Measurements from ENCODE around the gene L3MBTL1.

L3MBTL1 gene

DNA sequence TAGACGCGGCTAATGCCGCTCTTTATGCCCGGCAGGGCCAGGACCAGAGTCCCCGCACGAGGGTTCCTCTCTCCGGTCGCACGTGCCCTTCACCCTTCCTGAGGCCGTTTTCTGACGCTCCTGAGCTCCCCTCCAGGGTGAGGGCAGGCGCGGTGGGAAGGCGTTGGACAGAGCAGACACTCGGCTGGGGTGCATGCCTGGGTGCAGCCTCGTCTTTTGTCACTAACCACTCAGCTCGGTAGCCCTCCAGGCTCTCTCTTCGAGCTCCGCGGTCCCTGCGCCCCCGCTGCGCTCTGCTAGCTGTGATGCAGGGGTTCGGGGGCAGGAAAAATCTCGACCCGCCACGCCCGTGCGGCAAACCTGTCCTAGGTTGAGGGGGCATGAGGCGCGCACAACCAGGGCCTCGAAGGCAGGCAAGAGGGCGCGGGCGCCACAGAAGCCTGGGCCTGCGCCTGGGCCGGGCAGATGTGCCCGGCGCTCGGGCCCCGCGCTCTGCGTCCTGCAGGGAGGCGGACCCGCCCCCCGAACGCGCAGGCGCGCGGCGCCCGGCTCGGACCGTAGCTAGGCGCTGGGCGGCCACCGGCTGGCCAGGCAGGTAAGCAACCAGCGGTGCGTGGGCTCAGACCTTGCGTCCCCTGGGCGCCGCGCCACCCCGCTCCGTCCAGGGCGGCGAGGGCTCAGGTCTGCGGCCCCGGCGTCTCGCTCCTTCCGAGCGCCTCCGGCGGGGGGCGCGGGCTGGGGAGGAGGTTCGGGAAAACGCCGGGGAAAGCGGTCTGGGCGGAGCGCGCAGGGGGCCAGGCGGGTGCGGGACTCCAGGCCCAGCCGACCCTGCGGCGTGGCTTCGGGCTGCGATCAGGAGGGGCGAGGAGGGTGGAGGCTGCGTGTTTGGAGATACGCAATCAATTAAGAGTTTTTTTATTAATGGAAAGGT, at the start of gene L3MBTL1:
TSS of gene L3MBTL1 (plus strand) at position 548 of the 931 bp plus-strand sequence. CDS start 5,807 bp downstream, outside the sequence.
- DNase-seq (ENCODE audit: extremely low read depth in 1 of 2, low read depth in 1 of 2): no peak

DNA sequence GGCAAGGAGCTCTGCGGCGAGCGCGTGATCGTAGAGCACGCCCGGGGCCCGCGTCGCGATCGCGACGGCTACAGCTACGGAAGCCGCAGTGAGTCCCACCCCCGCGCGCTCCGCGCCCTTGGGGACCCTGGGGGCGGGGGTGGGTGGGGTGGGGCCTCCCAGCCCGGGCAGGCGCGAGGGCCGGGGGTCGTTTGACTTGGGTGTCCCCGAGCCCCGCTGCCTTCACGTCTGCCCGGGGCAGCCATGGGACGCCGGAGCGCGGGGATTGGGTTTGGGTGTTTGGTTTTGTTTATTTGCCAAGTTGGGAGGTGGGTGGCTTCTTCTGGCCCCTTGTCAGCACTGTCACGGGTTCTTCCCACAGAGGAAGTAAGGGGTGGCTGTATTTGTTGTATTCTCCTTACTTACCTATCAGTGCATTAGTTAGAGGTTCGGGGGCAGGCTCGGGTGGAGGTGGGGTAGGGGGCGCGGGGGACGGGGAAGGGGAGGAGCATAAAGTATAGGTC, 49.0 kb upstream of the L3MBTL1 start:
- DNase-seq (ENCODE audit: extremely low read depth in 1 of 2, low read depth in 1 of 2): no peak

DNA sequence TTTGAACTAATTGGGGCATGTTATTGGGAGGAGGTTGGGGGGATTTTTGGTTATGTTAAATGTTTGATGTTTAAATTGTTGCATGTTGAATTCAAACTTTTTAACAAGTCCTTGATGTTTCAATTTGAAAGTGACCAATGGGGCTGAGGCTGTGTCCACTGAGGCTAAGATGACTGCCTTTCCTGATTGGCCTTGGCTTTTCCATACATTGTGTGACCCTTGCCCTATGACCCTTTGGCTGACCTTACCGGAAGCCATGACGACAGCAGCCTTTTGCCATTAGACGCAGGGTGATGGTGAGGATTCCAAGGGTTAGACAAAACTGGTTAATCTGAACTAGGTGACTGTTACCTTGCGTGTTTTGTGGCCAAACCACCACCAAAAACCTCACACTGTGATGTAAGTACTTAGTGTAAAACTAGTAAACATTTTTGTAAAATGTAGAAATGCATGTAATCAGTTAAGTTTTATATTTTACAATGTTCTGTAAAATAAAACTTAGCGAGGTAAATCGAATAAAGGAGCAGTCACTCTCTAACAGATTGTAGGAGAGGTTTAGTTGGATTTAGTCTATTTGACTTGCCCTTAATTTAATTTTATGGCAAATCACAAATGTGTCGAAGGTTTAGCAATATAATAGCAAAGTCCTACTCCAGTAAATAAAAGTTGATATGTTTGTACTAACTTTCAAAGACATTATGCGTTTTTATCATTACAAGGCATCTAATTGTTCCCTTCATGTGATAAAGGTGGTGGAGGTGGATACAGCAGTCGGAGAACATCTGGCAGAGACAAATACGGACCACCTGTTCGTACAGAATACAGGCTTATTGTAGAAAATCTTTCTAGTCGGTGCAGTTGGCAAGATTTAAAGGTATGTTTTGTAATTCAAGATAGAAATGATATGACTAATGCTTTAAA, 48.2 kb upstream of the L3MBTL1 start:
- no peak for DNase-seq (ENCODE audit: extremely low read depth in 1 of 2, low read depth in 1 of 2)

DNA sequence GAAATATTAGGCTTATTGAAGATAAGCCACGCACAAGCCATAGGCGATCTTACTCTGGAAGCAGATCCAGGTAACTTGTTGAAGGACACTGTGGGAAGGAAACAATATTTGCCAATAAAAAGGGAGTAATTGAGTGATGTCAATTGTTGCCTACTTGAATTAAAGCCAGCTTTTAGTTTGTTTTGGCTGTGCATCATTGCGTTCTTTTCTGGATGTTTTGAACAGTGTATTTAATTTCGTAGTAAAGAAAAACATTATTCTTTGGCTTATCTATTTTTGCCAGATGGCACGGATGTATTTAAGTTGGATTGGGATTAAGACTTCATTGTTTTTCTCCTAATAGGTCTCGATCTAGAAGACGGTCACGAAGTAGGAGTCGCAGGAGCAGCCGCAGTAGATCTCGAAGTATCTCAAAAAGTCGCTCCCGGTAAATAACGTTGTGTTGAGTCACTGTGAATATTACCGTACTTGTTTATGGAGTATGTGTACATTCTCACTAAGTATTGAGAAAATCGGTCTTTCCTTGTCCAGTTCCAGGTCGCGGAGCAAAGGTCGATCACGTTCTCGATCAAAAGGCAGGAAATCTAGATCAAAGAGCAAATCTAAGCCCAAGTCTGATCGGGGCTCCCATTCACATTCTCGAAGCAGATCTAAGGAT, 47.2 kb upstream of the L3MBTL1 start:
- no peak for DNase-seq (ENCODE audit: extremely low read depth in 1 of 2, low read depth in 1 of 2)

DNA sequence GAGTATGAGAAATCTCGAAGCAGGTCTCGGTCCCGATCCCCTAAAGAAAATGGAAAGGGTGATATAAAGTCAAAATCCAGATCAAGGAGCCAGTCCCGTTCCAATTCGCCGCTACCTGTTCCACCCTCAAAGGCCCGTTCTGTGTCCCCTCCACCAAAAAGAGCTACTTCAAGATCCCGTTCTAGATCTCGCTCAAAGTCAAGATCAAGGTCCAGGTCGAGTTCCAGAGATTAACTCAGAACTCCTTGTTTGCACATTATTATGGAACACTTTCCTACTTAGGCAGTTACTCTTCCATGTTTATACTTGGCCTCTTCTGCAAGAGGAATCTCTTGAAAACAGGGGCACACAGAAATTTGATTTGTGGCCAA, 46.7 kb upstream of the L3MBTL1 start:
- DNase-seq (ENCODE audit: extremely low read depth in 1 of 2, low read depth in 1 of 2): no peak

DNA sequence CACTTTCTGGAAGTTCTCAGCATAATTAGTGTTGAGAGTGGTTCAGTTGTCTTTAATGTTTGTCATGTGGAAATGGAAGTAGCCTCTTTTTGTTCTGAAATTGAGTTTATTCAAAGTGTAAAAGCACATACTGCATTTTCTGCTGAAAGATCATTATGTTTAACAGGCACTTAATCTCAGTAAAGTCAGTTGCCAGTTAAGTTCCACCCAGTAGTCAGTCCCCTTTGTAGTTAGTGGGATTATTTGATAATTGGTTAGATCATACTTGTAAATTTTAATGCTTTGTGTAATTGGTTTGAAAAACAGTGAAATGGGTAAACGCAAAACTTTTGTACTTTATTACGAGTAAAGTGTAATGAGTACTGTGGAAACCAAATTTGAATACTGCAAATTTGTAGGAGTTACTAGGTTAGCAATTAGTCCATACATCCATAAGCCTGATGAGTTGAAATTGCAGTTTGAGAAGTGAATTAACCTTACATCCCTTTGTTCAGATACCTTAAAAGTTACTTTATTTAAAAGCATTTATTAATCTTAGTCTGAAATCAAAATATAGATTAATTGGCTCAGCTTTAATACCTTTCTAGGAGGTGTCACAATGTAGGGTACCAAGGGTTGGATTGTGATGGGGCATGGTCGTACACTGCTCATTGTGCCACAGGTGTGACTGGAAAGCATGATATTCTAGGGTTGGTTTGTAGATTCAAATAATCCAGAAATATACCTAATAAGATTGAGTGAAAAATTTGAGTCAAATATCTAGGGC, 45.4 kb upstream of the L3MBTL1 start:
- DNase-seq (ENCODE audit: extremely low read depth in 1 of 2, low read depth in 1 of 2): no peak

DNA sequence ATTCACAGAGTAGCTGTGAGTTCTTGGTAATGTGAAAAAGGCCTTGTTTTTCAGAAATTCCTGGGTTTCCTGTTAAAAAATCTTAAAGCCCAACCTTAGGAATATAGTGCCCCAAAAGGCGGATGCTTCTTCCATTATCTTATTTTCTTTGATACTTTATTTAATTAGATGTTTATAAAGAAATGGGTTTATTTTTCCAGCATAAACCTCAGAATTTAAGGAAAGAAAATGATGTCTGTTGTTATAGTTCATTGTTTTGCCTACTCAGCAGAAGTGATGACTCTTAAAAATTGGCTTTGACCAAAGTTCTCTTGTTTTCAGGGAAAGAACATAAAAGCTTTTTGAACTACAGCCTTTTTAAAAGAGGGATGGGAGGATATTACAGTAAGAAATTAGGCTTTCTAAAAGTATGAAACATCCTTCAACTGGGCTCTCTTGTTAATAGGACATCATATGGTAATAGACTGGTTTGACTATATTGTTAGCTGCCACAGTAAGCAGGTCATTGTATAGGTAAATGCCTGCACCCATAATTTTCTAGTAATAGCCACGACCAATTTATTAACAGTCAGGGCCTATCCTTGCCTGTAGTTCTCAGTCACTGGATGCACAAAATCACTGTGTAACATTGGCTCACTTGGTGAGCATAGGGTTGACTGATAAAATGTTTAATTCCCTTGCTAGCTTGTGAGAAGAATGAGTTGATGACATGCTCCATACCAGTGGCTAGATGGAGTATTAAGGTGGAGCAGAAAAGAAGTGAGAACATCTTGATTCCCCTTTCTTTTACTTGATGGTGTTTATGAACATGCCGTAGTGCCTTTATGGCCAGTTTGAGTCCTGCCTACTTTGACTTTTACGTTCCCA, 44.6 kb upstream of the L3MBTL1 start:
- no peak for DNase-seq (ENCODE audit: extremely low read depth in 1 of 2, low read depth in 1 of 2)

DNA sequence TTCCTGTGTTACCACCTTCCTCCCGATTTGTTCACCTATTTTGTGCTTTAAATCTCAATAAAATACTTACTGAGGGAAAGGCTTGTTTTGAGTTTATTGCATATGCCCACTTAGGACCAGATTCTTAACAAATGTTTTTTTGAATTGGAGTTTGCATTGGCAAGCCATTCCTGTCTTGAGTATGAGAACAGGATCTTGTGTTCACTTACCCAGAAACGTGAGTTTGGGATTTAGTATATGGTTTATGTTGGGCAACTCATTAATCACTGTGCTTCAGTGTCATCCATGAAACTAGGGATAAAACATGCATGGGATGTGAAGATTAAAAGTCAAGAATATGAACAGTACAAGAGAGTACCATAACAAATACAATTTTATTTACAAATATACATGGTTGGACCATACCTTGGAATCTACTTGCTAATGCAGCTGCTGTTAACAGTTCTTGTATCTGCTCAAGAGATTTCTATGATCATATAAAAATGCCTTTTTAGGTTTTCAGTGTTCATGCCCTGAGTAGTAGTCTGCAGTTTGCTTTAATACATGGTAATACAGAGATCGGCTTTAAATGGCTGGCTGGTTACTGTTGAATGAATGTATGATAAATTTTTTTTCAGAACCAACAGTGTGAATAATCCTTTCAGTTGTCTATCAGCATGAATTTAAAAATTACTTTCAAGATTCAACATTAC, 43.8 kb upstream of the L3MBTL1 start:
- DNase-seq (ENCODE audit: extremely low read depth in 1 of 2, low read depth in 1 of 2): no peak

DNA sequence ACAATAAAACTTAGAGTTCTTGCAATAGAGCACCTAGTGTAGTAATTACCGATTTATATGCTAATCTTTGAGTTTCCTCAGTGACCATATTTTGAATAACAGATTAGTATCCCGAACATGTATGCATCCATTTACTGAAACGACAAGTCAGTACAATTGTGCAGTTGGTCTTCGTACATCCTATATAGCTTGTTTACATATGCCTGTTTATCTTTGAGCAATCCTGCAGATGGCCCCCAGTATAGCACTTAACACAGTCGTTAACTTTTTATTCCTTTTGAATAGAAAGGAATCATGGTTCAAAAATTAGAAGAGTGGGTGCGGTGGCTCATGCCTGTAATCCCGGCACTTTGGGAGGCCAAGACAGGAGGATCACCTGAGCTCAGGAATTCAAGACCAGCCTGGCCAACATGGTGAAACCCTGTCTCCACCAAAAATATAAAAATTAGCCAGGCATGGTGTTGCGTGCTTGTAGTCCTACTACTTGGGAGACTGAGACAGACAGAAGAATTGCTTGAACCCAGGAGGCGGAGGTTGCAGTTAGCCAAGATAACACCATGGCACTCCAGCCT, 43.2 kb upstream of the L3MBTL1 start:
- DNase-seq (ENCODE audit: extremely low read depth in 1 of 2, low read depth in 1 of 2): no peak

DNA sequence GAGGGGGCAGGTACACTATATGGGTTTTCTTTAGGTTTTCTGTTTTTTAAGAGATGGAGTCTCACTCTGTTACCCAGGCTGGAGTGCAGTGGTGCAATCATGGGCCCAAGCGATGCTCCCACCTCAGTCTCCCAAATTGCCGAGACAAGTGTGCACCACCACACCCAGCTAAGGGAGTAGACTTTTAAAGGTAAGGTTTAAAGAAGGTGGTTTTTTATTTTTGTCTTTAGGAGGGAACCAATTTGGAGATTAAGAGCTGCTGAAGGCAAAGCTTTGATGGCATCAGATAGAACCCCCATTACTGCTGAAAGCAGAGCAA, 41.9 kb upstream of the L3MBTL1 start:
- DNase-seq (ENCODE audit: extremely low read depth in 1 of 2, low read depth in 1 of 2): no peak

DNA sequence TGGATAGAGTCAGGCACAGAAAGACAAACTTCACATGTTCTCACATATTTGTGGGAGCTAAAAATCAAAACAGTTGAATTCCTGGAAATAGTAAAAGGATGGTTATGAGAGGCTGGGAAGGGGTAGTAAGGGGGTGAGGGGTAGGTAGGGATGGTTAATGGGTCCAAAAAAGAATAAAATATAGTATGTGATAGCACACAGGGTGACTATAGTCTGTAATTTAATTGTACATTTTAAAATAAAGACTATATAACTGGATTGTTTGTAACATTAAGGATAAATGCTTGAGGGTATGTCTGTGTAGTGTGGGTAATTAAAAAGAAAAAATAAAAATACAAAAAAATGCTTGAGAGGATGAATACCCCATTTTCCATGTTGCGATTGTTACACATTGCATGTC, 39.9 kb upstream of the L3MBTL1 start:
- no peak for DNase-seq (ENCODE audit: extremely low read depth in 1 of 2, low read depth in 1 of 2)

DNA sequence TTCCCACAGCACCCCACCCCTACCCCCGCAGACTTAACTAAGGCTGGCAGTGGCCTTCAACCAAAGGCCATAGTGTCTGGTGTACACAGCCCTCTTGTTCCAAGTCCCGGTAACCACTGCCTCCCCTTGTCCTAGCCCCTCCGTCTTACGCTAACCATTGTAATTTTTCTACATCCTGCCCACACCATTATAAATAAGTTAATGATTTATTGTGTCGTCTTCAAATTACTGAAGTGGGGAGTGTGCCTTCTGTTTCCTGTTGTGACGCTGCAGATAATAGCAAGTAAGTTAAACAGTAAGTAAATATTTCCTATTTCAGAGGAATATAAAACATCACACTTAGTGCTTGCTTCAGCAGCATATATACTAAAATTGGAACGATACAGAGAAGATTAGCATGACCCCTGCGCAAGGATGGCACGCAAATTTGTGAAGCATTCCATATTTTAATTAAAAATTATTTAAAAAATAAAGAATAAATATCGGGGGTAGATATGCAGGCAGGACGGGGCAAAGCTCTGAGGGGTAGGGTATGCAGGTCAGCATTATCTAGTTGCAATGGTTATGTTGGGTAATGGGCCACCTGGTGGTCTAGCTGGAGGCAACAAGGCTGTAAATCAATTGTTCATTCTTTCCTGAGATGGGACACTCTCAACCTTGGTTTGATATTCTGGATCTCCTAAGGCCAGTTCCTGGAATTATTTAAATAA, 34.7 kb upstream of the L3MBTL1 start:
- no peak for DNase-seq (ENCODE audit: extremely low read depth in 1 of 2, low read depth in 1 of 2)

DNA sequence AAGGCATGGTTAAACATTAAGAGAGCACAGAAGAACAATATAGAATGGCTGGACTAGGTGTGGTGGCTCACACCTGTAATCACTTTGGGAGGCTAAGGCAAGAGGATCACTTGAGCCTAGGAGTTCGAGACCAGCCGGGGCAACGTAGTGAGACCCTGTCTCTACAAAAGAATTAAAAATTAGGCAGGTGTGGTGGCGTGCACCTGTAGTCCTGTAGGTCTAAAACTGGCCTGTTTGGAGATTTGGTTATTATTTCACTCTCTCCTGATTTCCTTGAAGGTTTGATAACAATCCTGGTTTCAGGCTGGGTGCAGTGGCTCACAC, 34.2 kb upstream of the L3MBTL1 start:
- DNase-seq (ENCODE audit: extremely low read depth in 1 of 2, low read depth in 1 of 2): no peak

DNA sequence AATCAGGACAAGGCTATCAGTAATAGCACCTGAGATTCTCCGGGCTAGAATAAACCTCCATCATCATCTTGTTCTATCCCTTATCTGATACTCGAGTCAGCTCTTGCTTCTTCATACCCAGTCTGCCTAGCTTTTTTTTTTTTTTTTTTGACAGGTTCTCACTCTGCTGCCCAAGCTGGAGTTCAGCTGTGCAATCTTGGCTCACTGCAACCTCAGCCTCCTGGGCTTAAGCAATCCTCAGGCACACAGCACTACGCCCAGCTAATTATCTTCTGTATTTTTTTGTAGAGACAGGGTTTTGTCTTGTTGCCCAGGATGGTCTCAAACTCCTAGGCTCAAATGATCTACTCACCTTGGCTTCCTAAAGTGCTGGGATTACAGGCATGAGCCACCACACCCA, 30.3 kb upstream of the L3MBTL1 start:
- no peak for DNase-seq (ENCODE audit: extremely low read depth in 1 of 2, low read depth in 1 of 2)

DNA sequence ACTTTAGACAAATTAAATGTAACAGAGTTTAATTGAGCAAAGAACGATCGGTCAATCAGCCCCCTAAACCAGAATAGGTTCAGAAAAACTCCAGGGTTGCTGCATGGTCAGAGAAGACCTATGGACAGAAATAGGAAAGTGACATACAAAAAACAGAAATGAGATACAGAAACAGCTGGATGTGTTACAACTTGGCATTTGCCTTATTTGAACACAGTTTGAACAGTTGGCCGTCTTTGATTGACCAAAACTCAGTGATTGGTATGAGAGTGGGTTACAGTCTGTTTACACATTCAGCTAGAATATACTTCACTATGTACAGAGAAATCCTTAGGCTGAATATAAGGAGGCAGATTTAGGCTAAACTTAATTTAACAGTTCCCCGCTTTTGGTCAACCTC, 29.9 kb upstream of the L3MBTL1 start:
- no peak for DNase-seq (ENCODE audit: extremely low read depth in 1 of 2, low read depth in 1 of 2)

DNA sequence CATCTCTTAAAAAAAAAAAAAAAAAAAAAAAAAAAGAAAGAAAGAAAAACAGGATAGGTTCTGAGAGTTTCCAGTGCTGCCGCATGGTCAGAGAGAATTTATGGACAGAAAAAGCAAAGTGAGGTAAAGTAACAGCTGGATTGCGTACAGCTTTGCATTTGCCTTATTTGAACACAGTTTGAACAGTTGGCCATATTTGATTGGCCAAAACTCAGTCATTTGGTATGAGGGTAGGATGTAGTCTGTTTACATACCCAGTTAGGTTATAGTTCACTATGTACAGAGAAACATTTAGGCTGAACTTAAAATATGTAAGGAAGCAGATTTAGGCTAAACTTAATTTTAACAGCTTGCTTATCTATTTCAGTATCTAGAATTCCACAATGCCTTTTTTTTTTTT, 17.5 kb upstream of the L3MBTL1 start:
- no peak for DNase-seq (ENCODE audit: extremely low read depth in 1 of 2, low read depth in 1 of 2)

DNA sequence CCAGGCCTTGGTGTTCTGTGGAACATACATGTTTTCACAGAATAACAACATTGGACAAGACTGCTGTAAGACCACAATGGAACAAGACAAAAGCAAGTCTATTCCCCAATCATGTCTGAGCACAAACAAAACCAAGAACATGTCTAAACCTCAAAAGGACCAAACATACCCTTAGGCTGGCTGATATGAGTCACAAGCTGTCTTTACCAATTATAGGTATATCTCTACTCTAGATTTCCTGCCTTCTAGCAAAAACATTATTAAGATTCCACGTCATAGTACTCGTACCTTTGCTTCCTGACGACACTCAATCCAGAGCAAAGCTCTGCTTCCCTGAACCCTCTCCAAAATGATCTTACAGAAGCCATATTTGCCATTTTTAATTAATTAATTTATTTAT, 15.4 kb upstream of the L3MBTL1 start:
- no peak for DNase-seq (ENCODE audit: extremely low read depth in 1 of 2, low read depth in 1 of 2)

DNA sequence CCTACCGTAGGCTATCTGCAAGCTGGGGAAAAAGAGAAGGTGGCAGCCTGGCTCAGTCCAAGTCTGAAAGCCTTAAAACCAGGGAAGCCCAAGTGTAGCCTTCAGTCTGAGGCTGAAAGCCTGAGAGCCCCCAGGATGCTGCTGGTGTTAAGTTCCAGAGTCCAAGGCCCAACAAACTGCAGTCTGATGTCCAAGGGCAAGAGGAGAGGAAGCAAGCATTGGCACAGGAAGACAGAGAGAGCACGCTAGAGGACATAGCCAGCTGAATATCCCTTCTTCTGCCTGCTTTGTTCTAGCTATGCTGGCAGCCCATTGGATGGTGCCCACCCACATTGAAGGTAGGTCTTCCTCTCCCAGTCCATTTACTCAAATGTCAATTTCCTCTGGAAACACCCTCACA, 12.1 kb upstream of the L3MBTL1 start:
- no peak for DNase-seq (ENCODE audit: extremely low read depth in 1 of 2, low read depth in 1 of 2)
